ENCODE data around the gene CYP24A1. TPM values are rescaled to one million over a fixed set of nuclear protein-coding genes. Genes with fewer than 3 reads are reported as not detected.

Gene CYP24A1
- total RNA-seq, 4 donors from 2014 or later: 0.69 TPM; not detected in 3

DNA sequence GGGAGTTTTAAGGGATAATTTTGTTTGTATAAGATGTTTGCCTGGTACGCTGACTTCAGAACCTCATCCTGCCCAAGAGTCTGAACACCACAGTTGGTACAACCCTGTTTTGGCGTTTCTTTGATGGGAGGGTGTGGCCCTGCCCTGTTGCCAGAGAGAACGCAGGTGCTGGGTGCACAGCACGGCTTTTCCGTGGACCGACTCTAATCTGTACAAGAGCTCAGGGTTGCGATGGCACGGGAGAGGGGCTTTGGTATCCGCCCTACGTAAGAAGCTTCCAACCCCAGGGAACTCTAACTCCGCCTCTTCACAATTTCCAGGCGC lies 1.3 kb downstream of the CYP24A1 start:
- peaks cover 96% of the 10 kb centered on the region for H3K27me3 ChIP-seq
- ATAC-seq: no peak
- WGBS, 2 donors (ENCODE audit: low coverage in 1 of 2): 20 to 32% methylated on average over 4 to 5 of the region's 12 CpGs

DNA sequence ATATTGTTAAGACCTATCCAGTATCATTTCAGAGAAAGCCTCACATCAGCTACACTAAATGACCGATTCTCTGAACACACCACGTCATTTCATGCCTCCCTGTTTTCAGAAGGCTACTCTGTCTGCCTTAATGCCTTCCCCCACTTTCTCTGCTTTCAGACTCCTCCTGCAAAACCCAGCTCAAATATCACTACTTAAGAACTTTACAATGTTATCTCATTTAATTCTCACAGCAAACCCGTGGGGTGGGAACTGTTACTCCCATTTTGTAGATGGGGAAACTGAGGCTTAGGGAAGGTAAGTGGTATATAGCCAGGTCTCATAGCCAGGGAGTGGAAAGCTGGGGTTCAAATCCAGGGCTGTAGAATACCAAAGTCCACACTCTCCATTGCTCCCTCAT lies 2.8 kb downstream of the CYP24A1 start:
- Histone ChIP-seq H3K27me3 (peaks cover 97% of the 10 kb centered on the region), H3K4me3 (no peak overlapping the region), H3K4me1 (peaks cover 0 to 24% (median 11%) of the 10 kb centered on the region in 3 donors), H3K36me3 (no peaks in the 10 kb centered on the region), H3K27ac (no peak overlapping the region), H3K9me3 (no peaks in the 10 kb centered on the region)
- TF ChIP-seq POLR2AphosphoS5 (IDR thresholded peaks at IDR 0.05): no peak
- no peak for ATAC-seq
- 51 to 52% methylated on average over 2 to 3 of the region's 3 CpGs for WGBS, 2 donors (ENCODE audit: low coverage in 1 of 2)

More for the DNA sequence above, 1.3 kb downstream of the CYP24A1 start:
- H3K4me1 ChIP-seq: peaks cover 0 to 24% (median 11%) of the 10 kb centered on the region in 3 donors
- H3K36me3 ChIP-seq: no peaks in the 10 kb centered on the region
- TF ChIP-seq POLR2A (IDR thresholded peaks at IDR 0.05) (no peak), EP300 (IDR thresholded peaks at IDR 0.05) (no peak), POLR2AphosphoS5 (IDR thresholded peaks at IDR 0.05) (no peak)
- TF ChIP-seq, protein P1, sequence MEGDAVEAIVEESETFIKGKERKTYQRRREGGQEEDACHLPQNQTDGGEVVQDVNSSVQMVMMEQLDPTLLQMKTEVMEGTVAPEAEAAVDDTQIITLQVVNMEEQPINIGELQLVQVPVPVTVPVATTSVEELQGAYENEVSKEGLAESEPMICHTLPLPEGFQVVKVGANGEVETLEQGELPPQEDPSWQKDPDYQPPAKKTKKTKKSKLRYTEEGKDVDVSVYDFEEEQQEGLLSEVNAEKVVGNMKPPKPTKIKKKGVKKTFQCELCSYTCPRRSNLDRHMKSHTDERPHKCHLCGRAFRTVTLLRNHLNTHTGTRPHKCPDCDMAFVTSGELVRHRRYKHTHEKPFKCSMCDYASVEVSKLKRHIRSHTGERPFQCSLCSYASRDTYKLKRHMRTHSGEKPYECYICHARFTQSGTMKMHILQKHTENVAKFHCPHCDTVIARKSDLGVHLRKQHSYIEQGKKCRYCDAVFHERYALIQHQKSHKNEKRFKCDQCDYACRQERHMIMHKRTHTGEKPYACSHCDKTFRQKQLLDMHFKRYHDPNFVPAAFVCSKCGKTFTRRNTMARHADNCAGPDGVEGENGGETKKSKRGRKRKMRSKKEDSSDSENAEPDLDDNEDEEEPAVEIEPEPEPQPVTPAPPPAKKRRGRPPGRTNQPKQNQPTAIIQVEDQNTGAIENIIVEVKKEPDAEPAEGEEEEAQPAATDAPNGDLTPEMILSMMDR (IDR thresholded peaks at IDR 0.05): no peak
- no peaks in the 10 kb centered on the region for H3K9me3 ChIP-seq
- H3K4me3 ChIP-seq: no peak overlapping the region
- H3K27ac ChIP-seq: no peak overlapping the region

DNA sequence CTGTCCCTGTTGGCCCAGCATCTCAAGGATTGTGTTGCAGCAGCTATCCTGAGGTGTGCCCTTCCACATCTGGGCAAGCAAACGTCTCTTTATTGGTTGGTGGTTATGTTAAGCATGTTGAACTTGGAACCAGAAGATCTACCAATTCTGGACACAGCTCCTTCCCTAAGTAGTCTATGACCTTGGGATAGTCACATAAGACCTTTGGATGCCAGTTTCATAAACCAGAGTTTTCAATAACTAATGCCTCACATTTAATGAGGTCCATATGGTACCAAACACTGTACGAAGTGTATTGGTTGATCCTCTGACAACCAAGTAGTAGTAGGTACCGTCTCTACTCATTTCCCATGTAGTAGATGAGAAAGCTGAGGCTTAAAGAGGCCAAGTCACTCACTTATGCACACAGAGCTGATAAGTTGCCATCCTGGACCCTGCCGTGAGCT lies 3.7 kb downstream of the CYP24A1 start:
- Histone ChIP-seq H3K4me1 (peaks cover 0 to 24% (median 11%) of the 10 kb centered on the region in 3 donors), H3K9me3 (no peaks in the 10 kb centered on the region), H3K4me3 (no peak overlapping the region), H3K27ac (no peak overlapping the region), H3K27me3 (peaks cover 98% of the 10 kb centered on the region), H3K36me3 (no peaks in the 10 kb centered on the region)
- no peak for TF ChIP-seq POLR2AphosphoS5 (IDR thresholded peaks at IDR 0.05)
- no peak for TF ChIP-seq EP300 (IDR thresholded peaks at IDR 0.05)
- TF ChIP-seq POLR2A (IDR thresholded peaks at IDR 0.05): no peak
- TF ChIP-seq, protein P1 (IDR thresholded peaks at IDR 0.05): no peak
- 56 to 59% methylated on average over 4 of the region's 4 CpGs for WGBS, 2 donors (ENCODE audit: low coverage in 1 of 2)
- no peak for ATAC-seq

DNA sequence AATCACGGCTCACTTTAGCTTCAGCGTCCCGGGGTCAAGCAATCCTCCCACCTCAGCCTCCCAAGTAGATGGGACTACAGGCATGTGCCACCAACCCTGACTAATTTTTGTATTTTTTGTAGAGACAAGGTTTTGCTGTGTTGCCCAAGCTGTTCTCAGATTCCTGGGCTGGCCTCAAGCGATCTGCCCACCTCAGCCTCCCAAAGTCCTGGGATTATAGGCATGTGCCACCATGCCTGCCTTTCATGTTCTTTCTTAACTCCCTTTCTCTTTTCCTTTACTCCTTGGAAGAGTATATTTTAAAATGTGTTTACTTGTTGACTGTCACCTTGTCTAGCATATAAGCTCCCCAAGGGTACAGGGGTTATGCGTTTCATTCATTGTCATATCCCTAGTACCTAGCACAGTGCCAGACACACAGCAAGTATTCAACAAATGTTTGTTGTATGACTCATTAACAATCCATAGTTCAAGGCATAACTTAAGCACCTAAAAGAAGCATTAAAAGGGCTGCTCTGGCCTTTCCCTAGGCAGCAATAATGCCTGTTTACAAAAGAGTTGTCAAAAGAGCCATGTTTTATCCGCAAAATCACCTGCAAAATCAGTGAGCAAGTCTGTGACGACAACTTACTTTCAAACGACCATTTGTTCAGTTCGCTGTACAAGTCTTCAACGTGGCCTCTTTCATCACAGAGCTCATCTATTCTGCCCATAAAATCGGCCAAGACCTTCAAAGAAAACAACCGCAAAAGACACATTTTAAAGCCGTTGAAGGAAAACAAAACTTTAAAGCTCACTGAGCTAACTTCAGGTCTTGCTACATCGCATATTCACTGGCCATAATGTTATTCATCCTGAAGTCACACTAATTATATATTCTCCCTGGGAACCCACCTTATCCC lies 4.6 kb downstream of the CYP24A1 start:
- no peaks in the 10 kb centered on the region for H3K9me3 ChIP-seq
- no peak for ATAC-seq
- H3K4me3 ChIP-seq: no peak overlapping the region
- H3K27me3 ChIP-seq: peaks cover 96% of the 10 kb centered on the region
- H3K4me1 ChIP-seq: peaks cover 0 to 18% (median 9%) of the 10 kb centered on the region in 3 donors
- TF ChIP-seq POLR2AphosphoS5 (IDR thresholded peaks at IDR 0.05): no peak
- TF ChIP-seq, protein P1 (IDR thresholded peaks at IDR 0.05): no peak
- no peaks in the 10 kb centered on the region for H3K36me3 ChIP-seq
- WGBS, 2 donors (ENCODE audit: low coverage in 1 of 2): 62 to 71% methylated on average over 14 of the region's 14 CpGs
- no peak overlapping the region for H3K27ac ChIP-seq

DNA sequence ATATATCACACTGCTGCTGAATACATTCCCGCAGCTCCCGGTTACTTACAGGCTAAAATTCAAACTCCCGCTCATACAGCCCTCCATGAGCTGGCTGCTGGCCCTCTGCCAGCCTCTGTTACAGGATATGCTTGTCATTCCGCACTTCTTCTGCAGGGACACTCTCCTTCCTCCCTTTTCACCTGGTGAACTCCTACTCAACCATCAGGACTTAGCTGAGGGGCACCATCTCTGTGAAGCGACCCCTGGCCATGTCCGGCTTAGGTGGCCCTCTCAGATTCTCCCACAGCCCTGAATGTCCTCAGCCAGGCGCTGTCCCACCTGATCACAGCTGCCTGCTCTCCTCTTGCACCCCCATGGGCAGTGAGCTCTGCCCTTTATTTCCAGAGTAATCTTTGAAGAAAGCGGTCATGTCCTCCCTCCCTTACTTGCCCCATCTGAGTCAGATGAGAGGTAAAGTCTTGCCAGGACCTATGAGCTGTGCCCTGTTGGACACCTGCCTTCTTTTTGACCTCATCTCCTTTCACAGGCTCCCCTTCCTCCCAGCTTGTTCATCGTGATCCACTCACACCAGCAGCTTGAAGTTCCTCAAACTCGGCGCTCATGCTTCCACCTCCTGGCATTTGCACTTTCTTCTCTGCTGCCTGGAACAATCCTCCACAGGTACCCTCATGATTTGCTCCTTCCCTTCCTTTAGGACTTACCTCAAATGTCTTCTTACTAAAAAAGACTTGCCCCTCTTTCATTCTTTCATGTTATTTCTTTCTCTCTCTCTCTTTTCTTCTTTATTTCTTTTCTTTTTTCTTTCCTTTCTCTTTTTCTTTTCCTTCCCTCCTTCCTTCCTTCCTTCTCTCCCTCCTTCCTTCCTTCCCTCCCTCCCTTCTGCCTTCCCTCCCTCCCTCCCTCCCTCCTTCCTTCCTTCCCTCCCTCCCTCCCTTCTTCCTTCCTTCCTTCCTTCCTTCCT lies 5.6 kb downstream of the CYP24A1 start:
- 40 to 44% methylated on average over 2 to 8 of the region's 11 CpGs for WGBS, 2 donors (ENCODE audit: low coverage in 1 of 2)
- Histone ChIP-seq H3K36me3 (no peaks in the 10 kb centered on the region), H3K27me3 (peaks cover 95% of the 10 kb centered on the region), H3K9me3 (no peaks in the 10 kb centered on the region), H3K27ac (no peak overlapping the region), H3K4me1 (peaks cover 0 to 8% (median 0%) of the 10 kb centered on the region in 3 donors), H3K4me3 (no peak overlapping the region)
- no peak for ATAC-seq
- TF ChIP-seq POLR2A (IDR thresholded peaks at IDR 0.05): no peak

Measured in gastroesophageal sphincter (tissue), 4 donors.